Neuronal stem cell (in vitro differentiated cells): Measurements from ENCODE around the gene FGFR1OP2.

ENCODE experiments used
- DNase-seq: peaks from one replicate; pipeline ENCODE4 v3.0.0-alpha.2; 2013; ENCODE audit warnings: low spot score
- H2AFZ ChIP-seq: one replicate; pipeline ENCODE4 v1.6.1; 2013; ENCODE audit warnings: mild to moderate bottlenecking, low read length, inconsistent platforms
- H2AK5ac ChIP-seq: 2 replicates; pipeline ENCODE4 v1.6.1; 2013; ENCODE audit warnings: low read depth, mild to moderate bottlenecking, inconsistent platforms, low read length, moderate library complexity, mixed read lengths
- H2BK120ac ChIP-seq: 2 replicates; pipeline ENCODE4 v1.6.1; 2013; ENCODE audit warnings: low read depth, mild to moderate bottlenecking, inconsistent platforms, low read length, moderate library complexity, mixed read lengths
- H2BK12ac ChIP-seq: one replicate; pipeline ENCODE4 v1.6.1; 2013; ENCODE audit warnings: low read length, inconsistent platforms
- H2BK15ac ChIP-seq: 2 replicates; pipeline ENCODE4 v1.6.1; 2013; ENCODE audit warnings: mild to moderate bottlenecking, low read length, inconsistent platforms, mixed read lengths
- H2BK5ac ChIP-seq: one replicate; pipeline ENCODE4 v1.6.1; 2013; ENCODE audit warnings: inconsistent platforms, mild to moderate bottlenecking, low read length, moderate library complexity
- H3K14ac ChIP-seq: one replicate; pipeline ENCODE4 v1.6.1; 2013; ENCODE audit warnings: low read length, inconsistent platforms
- H3K18ac ChIP-seq: 2 replicates; pipeline ENCODE4 v1.6.1; 2013; ENCODE audit warnings: low read length, inconsistent platforms
- H3K23ac ChIP-seq: 2 replicates; pipeline ENCODE4 v1.6.1; 2013; ENCODE audit warnings: low read depth, mild to moderate bottlenecking, mixed read lengths, low read length, inconsistent platforms; ENCODE audit not compliant: poor library complexity
- H3K27ac ChIP-seq: replicated peaks from 3 replicates; pipeline ENCODE4 v1.5.1; 2013; ENCODE audit warnings: low read length, inconsistent platforms
- H3K27me3 ChIP-seq, 3 experiments: 2 replicates each; pipeline ENCODE4 v1.6.1; 2013; ENCODE audit warnings: low read length in 3 of 3, mild to moderate bottlenecking in 2 of 3, inconsistent platforms in 1 of 3, low read depth in 1 of 3, mixed read lengths in 1 of 3, moderate library complexity in 1 of 3; ENCODE audit not compliant: control insufficient read depth in 3 of 3, insufficient read depth in 3 of 3
- H3K36me3 ChIP-seq, 2 donors: replicated peaks in 1 of 2; 2 replicates each; pipeline ENCODE4 v1.6.1; 2013; ENCODE audit warnings: low read length in 2 of 2; ENCODE audit not compliant: control insufficient read depth in 2 of 2, insufficient read depth in 2 of 2
- H3K4ac ChIP-seq: 2 replicates; pipeline ENCODE4 v1.6.1; 2013; ENCODE audit warnings: inconsistent platforms, mild to moderate bottlenecking, low read length, moderate library complexity
- H3K4me1 ChIP-seq, 2 donors: 1 replicate in 1 of 2; 2 replicates in 1 of 2; pipeline ENCODE4 v1.6.1; 2013; ENCODE audit warnings: low read length in 2 of 2, low read depth in 1 of 2; ENCODE audit not compliant: control insufficient read depth in 2 of 2, insufficient read depth in 1 of 2
- H3K4me2 ChIP-seq: one replicate; pipeline ENCODE4 v1.6.1; 2013; ENCODE audit warnings: mild to moderate bottlenecking, low read length, inconsistent platforms; ENCODE audit not compliant: insufficient read depth, poor library complexity, severe bottlenecking
- H3K4me3 ChIP-seq, 2 donors: 2 replicates each; pipeline ENCODE4 v1.5.1; 2013; ENCODE audit warnings: low read length in 2 of 2, mild to moderate bottlenecking in 2 of 2, inconsistent platforms in 1 of 2, moderate library complexity in 1 of 2
- H3K79me1 ChIP-seq: one replicate; pipeline ENCODE4 v1.6.1; 2013; ENCODE audit warnings: low read depth, mild to moderate bottlenecking, inconsistent platforms, low read length, moderate library complexity
- H3K9ac ChIP-seq: one replicate; pipeline ENCODE4 v1.6.1; 2013; ENCODE audit warnings: mild to moderate bottlenecking, low read depth, low read length, inconsistent platforms; ENCODE audit not compliant: poor library complexity
- H3K9me3 ChIP-seq, 2 donors: replicated peaks in 1 of 2; 2 replicates each; pipeline versions ENCODE3 to v1.6.1; 2013; ENCODE audit warnings: low read length in 2 of 2, mild to moderate bottlenecking in 2 of 2, inconsistent platforms in 1 of 2, low read depth in 1 of 2, mixed read lengths in 1 of 2, moderate library complexity in 1 of 2; ENCODE audit not compliant: control insufficient read depth in 2 of 2, insufficient read depth in 1 of 2
- H4K8ac ChIP-seq: one replicate; pipeline ENCODE4 v1.6.1; 2013; ENCODE audit warnings: low read depth, mild to moderate bottlenecking, inconsistent platforms, low read length, moderate library complexity
- H4K91ac ChIP-seq: one replicate; pipeline ENCODE4 v1.6.1; 2013; ENCODE audit warnings: low read length, low read depth, mild to moderate bottlenecking, inconsistent platforms; ENCODE audit not compliant: poor library complexity
- WGBS, 2 donors: extraction: QIAGEN DNeasy Blood & Tissue Kit; methylation state at CpG; one replicate each; pipeline ENCODE4 v1.1.7; 2013; ENCODE audit warnings: missing lambda C conversion rate in 2 of 2, mixed read lengths in 1 of 2; ENCODE audit not compliant: insufficient read length in 2 of 2, insufficient replicate concordance in 1 of 2; ENCODE audit errors: extremely low coverage in 2 of 2; 5-methylcytosine and 5-hydroxymethylcytosine counted together

FGFR1OP2 gene

GRCh38 chr12:26929590-26929989, 8.7 kb upstream of the FGFR1OP2 start:
- H2BK5ac ChIP-seq = no peak overlapping the region
- no peak overlapping the region for H3K27ac ChIP-seq
- H4K91ac ChIP-seq = no peak overlapping the region
- H3K4me3 ChIP-seq = no peak overlapping the region
- H4K8ac ChIP-seq = no peak overlapping the region
- peaks cover 4 to 60% of the 10 kb centered on the region in 2 donors for H3K36me3 ChIP-seq
- H3K9ac ChIP-seq = no peak overlapping the region
- no peak overlapping the region for H3K18ac ChIP-seq
- H3K79me1 ChIP-seq = peaks cover 1% of the 10 kb centered on the region
- no peaks in the 10 kb centered on the region for H3K27me3 ChIP-seq
- no peak overlapping the region for H2AK5ac ChIP-seq
- H2BK12ac ChIP-seq = no peak overlapping the region
- H2BK120ac ChIP-seq = no peak overlapping the region
- H3K14ac ChIP-seq = no peak overlapping the region
- no peaks in the 10 kb centered on the region for H3K9me3 ChIP-seq
- no peaks in the 10 kb centered on the region for H3K4me1 ChIP-seq
- no peak overlapping the region for H2AFZ ChIP-seq
- WGBS, 2 donors = no CpG with 5 or more reads among the region's 2 CpGs
- no peak overlapping the region for H3K23ac ChIP-seq
- no peak overlapping the region for H3K4ac ChIP-seq
- no peak overlapping the region for H2BK15ac ChIP-seq
- no peak overlapping the region for H3K4me2 ChIP-seq
- no peak for DNase-seq

DNA sequence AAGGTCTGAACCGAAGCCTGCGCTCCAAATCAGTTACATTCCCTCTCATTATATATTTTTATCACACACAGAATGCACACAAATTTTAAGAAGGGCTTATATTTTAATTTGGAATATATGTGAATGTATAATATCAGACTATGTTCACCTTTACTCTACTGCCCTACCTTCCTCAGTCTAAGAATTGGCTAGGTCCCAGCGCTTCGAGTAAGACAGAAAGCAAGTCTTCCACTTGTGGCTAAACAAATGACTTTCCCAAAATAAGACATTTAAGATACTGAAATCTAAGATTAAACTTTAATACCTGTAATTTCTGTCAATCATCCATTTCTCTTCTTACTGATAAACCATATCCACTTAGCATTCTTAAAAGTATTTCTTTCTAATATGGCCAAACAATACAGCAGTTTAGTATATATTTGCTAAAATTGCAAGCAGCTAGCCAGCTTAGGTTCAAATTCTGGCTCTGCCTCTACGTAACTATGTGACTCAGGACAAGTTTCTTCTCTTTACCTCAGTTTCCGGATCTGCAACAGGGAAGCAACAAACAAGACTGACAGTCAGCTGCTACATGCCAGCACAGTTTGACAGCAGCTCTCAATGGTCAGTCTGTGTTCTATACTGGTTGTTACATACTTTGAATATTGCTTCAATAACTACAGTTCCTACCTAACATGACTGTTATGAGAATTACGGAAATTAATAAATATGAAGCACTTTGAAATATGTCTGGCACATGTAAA, 2.5 kb upstream of the FGFR1OP2 start:
- Histone ChIP-seq H3K4me2 (no peak overlapping the region), H3K18ac (no peak overlapping the region), H3K27me3 (no peaks in the 10 kb centered on the region), H2AFZ (no peak overlapping the region), H3K79me1 (peaks cover 1% of the 10 kb centered on the region), H2BK5ac (no peak overlapping the region), H3K27ac (no peak overlapping the region), H3K9ac (no peak overlapping the region), H4K8ac (no peak overlapping the region), H3K4me1 (peaks cover 0 to 14% of the 10 kb centered on the region in 2 donors), H2BK12ac (no peak overlapping the region), H3K9me3 (no peaks in the 10 kb centered on the region), H2BK120ac (no peak overlapping the region), H2BK15ac (no peak overlapping the region), H3K23ac (no peak overlapping the region), H3K4me3 (peak overlapping the region in 1 of 2 donors; percentile 1), H3K36me3 (peaks cover 0 to 17% of the 10 kb centered on the region in 2 donors), H4K91ac (no peak overlapping the region), H3K4ac (no peak overlapping the region), H3K14ac (no peak overlapping the region), H2AK5ac (no peak overlapping the region)
- WGBS, 2 donors = no CpG with 5 or more reads among the region's 7 CpGs
- DNase-seq = no peak

DNA sequence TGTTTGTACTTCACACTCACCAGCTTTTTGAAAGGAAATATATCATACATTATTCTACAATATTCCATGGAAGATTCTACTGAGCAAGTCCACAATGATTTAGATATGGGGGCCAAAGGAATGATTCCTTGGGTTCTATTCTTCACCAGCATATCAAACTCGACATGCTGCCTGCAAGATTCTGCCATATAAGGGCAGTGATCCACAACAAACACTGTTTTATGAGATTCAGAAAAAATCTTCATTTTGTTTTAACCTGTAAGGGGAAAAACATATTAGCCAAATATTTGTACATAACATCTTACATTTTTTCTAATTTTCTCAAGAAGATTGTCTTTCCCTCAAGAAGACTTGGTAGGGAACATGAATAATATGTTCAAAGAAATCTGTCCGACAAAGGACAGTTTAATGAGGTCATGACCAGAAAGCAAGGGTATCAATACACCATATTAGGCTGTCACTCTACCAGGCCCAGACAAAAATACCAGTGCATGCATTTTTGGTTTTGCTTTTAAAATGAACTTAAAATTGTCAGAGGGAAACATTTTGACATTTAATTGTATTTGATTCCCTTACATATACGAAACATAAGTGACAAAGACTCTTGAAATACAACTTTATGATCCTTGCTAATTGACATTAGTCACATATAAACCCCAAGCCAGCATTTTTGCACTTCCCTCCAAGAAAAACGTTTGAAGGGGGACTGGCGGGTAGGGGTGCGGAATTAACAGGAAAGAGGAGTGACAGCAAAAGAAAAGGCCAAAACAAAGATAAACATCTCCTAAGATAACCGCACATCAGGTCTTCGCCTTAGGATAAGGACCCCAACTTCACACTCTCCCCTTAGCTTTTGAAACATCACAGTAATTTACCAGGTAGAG, 1.5 kb upstream of the FGFR1OP2 start:
- H2BK120ac ChIP-seq = no peak overlapping the region
- no peak overlapping the region for H2BK5ac ChIP-seq
- no peak overlapping the region for H3K18ac ChIP-seq
- H2AK5ac ChIP-seq = no peak overlapping the region
- H3K36me3 ChIP-seq = peaks cover 0 to 13% of the 10 kb centered on the region in 2 donors
- no peak overlapping the region for H3K14ac ChIP-seq
- peak overlapping the region; percentile 46 for H3K4me2 ChIP-seq
- peak overlapping the region; percentile 73 to 86 for H3K4me3 ChIP-seq
- peak overlapping the region; percentile 98 for H2AFZ ChIP-seq
- H3K4ac ChIP-seq = no peak overlapping the region
- H3K27me3 ChIP-seq = no peaks in the 10 kb centered on the region
- no peak overlapping the region for H4K91ac ChIP-seq
- H3K27ac ChIP-seq = no peak overlapping the region
- no CpG with 5 or more reads among the region's 8 CpGs for WGBS, 2 donors
- H3K4me1 ChIP-seq = peaks cover 0 to 16% of the 10 kb centered on the region in 2 donors
- H4K8ac ChIP-seq = no peak overlapping the region
- H2BK12ac ChIP-seq = no peak overlapping the region
- H2BK15ac ChIP-seq = no peak overlapping the region
- H3K9ac ChIP-seq = no peak overlapping the region
- H3K79me1 ChIP-seq = peaks cover 1% of the 10 kb centered on the region
- no peaks in the 10 kb centered on the region for H3K9me3 ChIP-seq
- no peak for DNase-seq
- no peak overlapping the region for H3K23ac ChIP-seq

- no peak for DNase-seq
- peak overlapping the region; percentile 79 for H2BK5ac ChIP-seq
- H3K23ac ChIP-seq = peak overlapping the region; percentile 98
- no peak overlapping the region for H3K14ac ChIP-seq
- peak overlapping the region; percentile 86 to 88 for H3K4me3 ChIP-seq
- peaks cover 1% of the 10 kb centered on the region for H3K79me1 ChIP-seq
- H3K4ac ChIP-seq = no peak overlapping the region
- peaks cover 0 to 9% of the 10 kb centered on the region in 2 donors for H3K36me3 ChIP-seq
- no peak overlapping the region for H2BK12ac ChIP-seq
- H3K9ac ChIP-seq = peak overlapping the region; percentile 71
- H2BK15ac ChIP-seq = no peak overlapping the region
- no peaks in the 10 kb centered on the region for H3K27me3 ChIP-seq
- H2AK5ac ChIP-seq = no peak overlapping the region
- no peak overlapping the region for H2BK120ac ChIP-seq
- WGBS, 2 donors = no CpG with 5 or more reads among the region's 10 CpGs
- H2AFZ ChIP-seq = peak overlapping the region; percentile 98
- no peak overlapping the region for H4K91ac ChIP-seq
- H3K27ac ChIP-seq = peak overlapping the region; percentile 48
- H4K8ac ChIP-seq = no peak overlapping the region
- H3K4me1 ChIP-seq = peaks cover 0 to 16% of the 10 kb centered on the region in 2 donors
- H3K9me3 ChIP-seq = no peaks in the 10 kb centered on the region
- H3K4me2 ChIP-seq = peak overlapping the region; percentile 46
- H3K18ac ChIP-seq = peak overlapping the region; percentile 68
Measured at GRCh38 chr12:26937443-26937862, 817 bp upstream of the FGFR1OP2 start.
